ENCODE results near the gene OR1F1.

GRCh38 chr16:3157229-3158025 is 30.6 kb upstream of the OR1F1 start:
- TF ChIP-seq GATA2 (IDR thresholded peaks at IDR 0.05; ENCODE audit: low read depth, low read length), result no peak
- no peak for TF ChIP-seq GATA3 (IDR thresholded peaks at IDR 0.05; ENCODE audit: low read depth, low read length)

Measured in SH-SY5Y (cell line).